SK-N-MC (cell line): Measurements from ENCODE around the gene ETNK1.

Source experiments
- EZH2 ChIP-seq: fragments of 200-600 bp; sonication (generic); IDR thresholded peaks from one replicate; pipeline ENCODE4 v1.6.1; 2017; ENCODE audit warnings: antibody characterized with exemption
- POLR2AphosphoS5 ChIP-seq: IDR thresholded peaks from 2 replicates; pipeline ENCODE4 v1.6.1; 2012; ENCODE audit warnings: mild to moderate bottlenecking, low read depth, low read length, borderline replicate concordance

- no peak for TF ChIP-seq POLR2AphosphoS5
- TF ChIP-seq EZH2 = no peak
These were observed 23.7 kb downstream of the ETNK1 start for GRCh38 chr12:22648668-22649067.
